Hematopoietic multipotent progenitor cell treated with erythropoietin and hydrocortisone succinate and interleukin-3 and kit ligand, for 15 days (in vitro differentiated cells): ENCODE data around the gene TOMM70.
A peak's percentile ranks its signal among the peaks of the same experiment; 100 is the strongest.
"Not testable (repeated sequence)": the region's sequence is repeated elsewhere in the genome, so short reads cannot be mapped to it uniquely, and the experiment has no call there.

Source experiments
- DNase-seq: peaks from one replicate; pipeline ENCODE4 v3.0.0-alpha.2; 2015; ENCODE audit warnings: low spot score

Gene TOMM70

GRCh38 chr3:100364421-100364820 is 36.5 kb downstream of the TOMM70 start:
- DNase-seq = no peak

GRCh38 chr3:100361897-100362296 is 39.0 kb downstream of the TOMM70 start:
- DNase-seq = no peak

- DNase-seq = no peak
These were observed 40.0 kb downstream of the TOMM70 start for GRCh38 chr3:100360757-100361496.

- no peak for DNase-seq
These were observed 41.9 kb downstream of the TOMM70 start for GRCh38 chr3:100359035-100359434.

GRCh38 chr3:100358413-100358812 is 42.5 kb downstream of the TOMM70 start:
- DNase-seq = no peak

GRCh38 chr3:100354850-100355249 is 46.0 kb downstream of the TOMM70 start:
- peak; percentile 79 for DNase-seq

GRCh38 chr3:100352296-100353231 is 48.3 kb downstream of the TOMM70 start:
- no peak for DNase-seq

GRCh38 chr3:100351770-100352169 is 49.1 kb downstream of the TOMM70 start:
- DNase-seq = not testable (repeated sequence)

GRCh38 chr3:100348727-100349126 is 52.2 kb downstream of the TOMM70 start:
- no peak for DNase-seq

GRCh38 chr3:100340527-100340926 is 60.4 kb downstream of the TOMM70 start:
- no peak for DNase-seq

- no peak for DNase-seq
These were observed 61.1 kb downstream of the TOMM70 start for GRCh38 chr3:100339786-100340185.

GRCh38 chr3:100338911-100339310 is 62.0 kb downstream of the TOMM70 start:
- DNase-seq = no peak

- not testable (repeated sequence) for DNase-seq
These were observed 64.7 kb downstream of the TOMM70 start for GRCh38 chr3:100336229-100336628.

- peak; percentile 23 for DNase-seq
These were observed 65.5 kb downstream of the TOMM70 start for GRCh38 chr3:100335434-100335833.

- peak; percentile 75 for DNase-seq
These were observed 66.2 kb downstream of the TOMM70 start, which contains the start of gene NIT2 for GRCh38 chr3:100334488-100335351. Gene NIT2, plus strand, starts transcription at chr3:100334757. Its CDS starts 35 bp downstream, at chr3:100334792.

GRCh38 chr3:100333970-100334487 is 66.9 kb downstream of the TOMM70 start:
- no peak for DNase-seq

GRCh38 chr3:100333051-100333450 is 67.8 kb downstream of the TOMM70 start:
- no peak for DNase-seq

GRCh38 chr3:100331660-100332059 is 69.2 kb downstream of the TOMM70 start:
- no peak for DNase-seq

- no peak for DNase-seq
These were observed 70.2 kb downstream of the TOMM70 start for GRCh38 chr3:100330651-100331050.

GRCh38 chr3:100329800-100330489 is 70.9 kb downstream of the TOMM70 start:
- DNase-seq = no peak

- DNase-seq = not testable (repeated sequence)
These were observed 73.5 kb downstream of the TOMM70 start for GRCh38 chr3:100327377-100327776.
